ENCODE measurements around the gene LARP4B.

Gene LARP4B

GRCh38 chr10:805620-806305 lies 125.7 kb downstream of the LARP4B start:
- no peak for DNase-seq

- DNase-seq: no peak
Observed at GRCh38 chr10:804787-805619, 126.5 kb downstream of the LARP4B start.

- DNase-seq: no peak
Observed at GRCh38 chr10:804191-804781, 127.2 kb downstream of the LARP4B start.

GRCh38 chr10:803041-803741 lies 128.3 kb downstream of the LARP4B start:
- no peak for DNase-seq

- DNase-seq: no peak
Observed at GRCh38 chr10:802506-802905, 129.0 kb downstream of the LARP4B start.

- DNase-seq: no peak
Observed at GRCh38 chr10:797179-797578, 134.3 kb downstream of the LARP4B start.

GRCh38 chr10:796233-796632 lies 135.3 kb downstream of the LARP4B start:
- no peak for DNase-seq

GRCh38 chr10:794382-794956 lies 137.0 kb downstream of the LARP4B start:
- DNase-seq: no peak

GRCh38 chr10:792792-793100 lies 138.8 kb downstream of the LARP4B start:
- DNase-seq: no peak

- no peak for DNase-seq
Observed at GRCh38 chr10:792083-792791, 139.3 kb downstream of the LARP4B start.

- no peak for DNase-seq
Observed at GRCh38 chr10:791639-792038, 139.9 kb downstream of the LARP4B start.

GRCh38 chr10:790821-791551 lies 140.5 kb downstream of the LARP4B start:
- no peak for DNase-seq

- no peak for DNase-seq
Observed at GRCh38 chr10:789831-790701, 141.4 kb downstream of the LARP4B start.

- no peak for DNase-seq
Observed at GRCh38 chr10:788796-789748, 142.4 kb downstream of the LARP4B start.

GRCh38 chr10:787933-788651 lies 143.4 kb downstream of the LARP4B start:
- DNase-seq: no peak

GRCh38 chr10:786633-787474 lies 144.7 kb downstream of the LARP4B start:
- no peak for DNase-seq

- no peak for DNase-seq
Observed at GRCh38 chr10:785861-786214, 145.7 kb downstream of the LARP4B start.

All from NCI-H446 treated with DMSO at 0.1 percent for 48 hours (cell line).